Stimulated activated CD4-positive, alpha-beta T cell treated with anti-CD3 and anti-CD28 coated beads, Interleukin-2, amount 100 ng/mL, for 24 hours (primary cell): Measurements from ENCODE around the gene HELZ.

Experiments
- DNase-seq, 2 donors: peaks; one replicate each; pipeline ENCODE4 v3.0.0-alpha.2; 2020

Gene HELZ

GRCh38 chr17:67067571-67068482 is 177.2 kb downstream of the HELZ start:
- no peak for DNase-seq

DNA sequence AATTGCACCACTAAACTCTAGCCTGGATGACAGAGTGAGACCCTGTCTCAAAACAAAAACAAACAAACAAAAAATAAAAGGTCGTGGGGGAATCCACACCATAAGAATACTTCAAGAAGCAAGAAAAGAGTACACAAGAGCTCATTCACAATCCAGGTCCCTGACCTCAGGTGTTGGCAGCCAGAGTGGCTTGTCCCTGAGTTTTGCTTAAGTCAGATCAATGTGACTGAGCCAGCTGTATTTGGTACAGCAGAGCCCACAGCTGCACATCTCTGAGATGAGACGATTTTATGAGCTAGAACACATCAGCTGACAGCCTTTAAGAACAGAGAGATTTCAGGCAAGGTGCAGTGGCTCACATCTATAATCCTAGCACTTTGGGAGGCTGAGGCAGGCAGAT is 178.3 kb downstream of the HELZ start:
- no peak for DNase-seq

GRCh38 chr17:67063141-67063540 is 181.9 kb downstream of the HELZ start:
- DNase-seq = no peak

DNA sequence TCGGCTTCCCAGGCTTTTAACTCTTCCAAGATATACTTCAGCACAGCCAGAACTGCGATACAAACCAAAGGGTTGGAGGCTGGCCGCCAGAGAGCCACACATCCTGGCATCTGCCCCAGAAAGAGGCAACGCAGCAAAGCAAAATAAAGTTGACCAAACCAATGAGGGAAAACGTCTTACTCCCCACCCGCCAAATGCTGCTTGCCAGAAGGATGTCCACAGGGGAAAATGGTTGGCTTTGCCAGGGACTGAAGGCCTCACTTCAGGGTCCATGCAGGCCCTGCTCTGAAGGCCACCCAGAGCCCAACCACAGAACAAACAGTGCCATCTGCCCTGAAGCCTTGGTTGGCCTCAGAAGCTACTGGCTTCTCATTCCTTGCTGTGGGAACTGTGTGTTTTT is 185.6 kb downstream of the HELZ start:
- DNase-seq = no peak

- no peak for DNase-seq
Measured at GRCh38 chr17:67058036-67058435, 187.0 kb downstream of the HELZ start.

GRCh38 chr17:67056746-67057490 is 188.1 kb downstream of the HELZ start:
- no peak for DNase-seq

- no peak for DNase-seq
Measured at GRCh38 chr17:67055811-67056745, 188.9 kb downstream of the HELZ start.

GRCh38 chr17:67055041-67055443 is 190.0 kb downstream of the HELZ start:
- DNase-seq = no peak

- DNase-seq = no peak
Measured at GRCh38 chr17:67054608-67055007, 190.4 kb downstream of the HELZ start.

GRCh38 chr17:67054011-67054591 is 190.9 kb downstream of the HELZ start:
- no peak for DNase-seq

- no peak for DNase-seq
Measured at GRCh38 chr17:67053438-67054000, 191.5 kb downstream of the HELZ start.

DNA sequence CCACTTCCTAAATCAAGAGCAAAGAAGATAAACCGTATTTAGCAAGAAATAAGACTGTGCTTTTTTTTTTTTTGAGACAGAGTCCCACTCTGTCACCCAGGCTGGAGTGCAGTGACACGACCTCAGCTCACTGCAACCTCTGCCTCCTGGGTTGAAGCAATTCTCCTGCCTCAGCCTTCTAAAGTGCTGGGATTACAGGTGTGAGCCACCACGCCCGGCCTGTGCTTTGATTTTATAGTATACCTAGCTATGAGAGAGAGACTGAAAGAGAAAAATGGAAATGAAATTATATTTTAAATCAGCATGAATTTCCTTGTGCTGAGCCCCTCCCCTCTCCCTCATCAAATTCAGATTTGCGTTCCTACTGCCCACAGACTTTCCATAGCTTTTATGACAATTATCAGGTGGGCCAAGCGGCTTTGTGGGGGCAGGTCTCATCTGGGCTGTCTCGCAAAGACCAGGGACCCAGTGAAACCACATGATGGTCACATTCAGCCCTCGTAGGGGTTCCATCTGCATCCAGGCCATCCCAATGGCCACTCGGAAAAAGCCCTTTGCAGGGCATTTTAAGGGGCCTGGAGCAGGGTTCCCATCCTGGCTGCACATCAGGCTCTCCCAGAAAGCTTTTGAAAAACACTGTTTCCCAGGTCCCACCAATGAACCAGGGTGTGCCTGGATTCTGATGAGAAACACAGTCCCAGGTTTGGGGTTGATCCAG is 192.1 kb downstream of the HELZ start:
- DNase-seq = no peak

GRCh38 chr17:67051837-67052236 is 193.2 kb downstream of the HELZ start:
- DNase-seq = no peak

DNA sequence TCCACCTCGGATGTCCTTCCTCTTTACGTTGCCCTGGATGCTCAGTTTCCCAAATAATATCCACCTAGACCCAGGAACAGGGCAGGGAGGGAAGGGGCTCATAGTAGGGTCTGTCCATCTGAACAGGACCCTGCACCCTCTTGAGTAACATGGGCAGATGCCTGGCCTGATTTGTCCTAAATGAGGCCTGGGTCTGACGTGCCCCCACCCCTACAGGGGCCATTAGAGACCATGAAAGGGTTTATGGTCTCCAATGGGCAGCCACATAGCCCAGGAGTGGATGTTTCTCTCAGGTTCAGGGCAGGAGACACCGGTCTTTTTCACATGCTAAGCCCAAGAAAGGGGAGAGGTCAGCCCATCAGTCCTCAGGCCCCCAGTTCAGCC is 193.8 kb downstream of the HELZ start:
- no peak for DNase-seq

GRCh38 chr17:67050471-67051154 is 194.4 kb downstream of the HELZ start:
- no peak for DNase-seq

DNA sequence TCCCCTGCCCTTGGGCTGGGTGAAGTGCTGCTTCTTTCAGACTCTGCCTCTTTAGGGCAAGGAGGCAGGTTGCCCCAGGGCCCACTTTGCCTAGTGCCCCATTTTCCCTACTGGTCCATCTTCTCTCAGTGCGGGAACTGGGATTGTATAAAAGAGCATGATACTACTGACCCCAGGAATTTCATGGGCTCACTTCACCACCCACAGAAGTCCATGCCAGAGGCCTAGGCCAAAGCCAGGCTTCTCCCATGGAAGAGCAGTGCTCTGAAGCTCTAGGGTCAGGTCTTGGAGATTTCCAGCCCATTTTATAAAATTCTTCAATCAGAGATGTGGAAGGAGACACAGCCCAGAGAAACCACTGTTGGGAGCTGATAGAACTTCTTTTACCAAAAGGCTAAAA is 194.9 kb downstream of the HELZ start:
- no peak for DNase-seq

GRCh38 chr17:67049025-67049739 is 195.8 kb downstream of the HELZ start:
- DNase-seq = no peak

- no peak for DNase-seq
Measured at GRCh38 chr17:67047382-67047781, 197.6 kb downstream of the HELZ start.

- DNase-seq = no peak
Measured at GRCh38 chr17:67046398-67046797, 198.6 kb downstream of the HELZ start.

- DNase-seq = no peak
Measured at GRCh38 chr17:67044940-67045339, 200.1 kb downstream of the HELZ start.
